ENCODE measurements around the gene NDUFA3.

The NDUFA3 gene

GRCh38 chr19:54108496-54108895 lies 5.8 kb downstream of the NDUFA3 start:
- no peak for DNase-seq

DNA sequence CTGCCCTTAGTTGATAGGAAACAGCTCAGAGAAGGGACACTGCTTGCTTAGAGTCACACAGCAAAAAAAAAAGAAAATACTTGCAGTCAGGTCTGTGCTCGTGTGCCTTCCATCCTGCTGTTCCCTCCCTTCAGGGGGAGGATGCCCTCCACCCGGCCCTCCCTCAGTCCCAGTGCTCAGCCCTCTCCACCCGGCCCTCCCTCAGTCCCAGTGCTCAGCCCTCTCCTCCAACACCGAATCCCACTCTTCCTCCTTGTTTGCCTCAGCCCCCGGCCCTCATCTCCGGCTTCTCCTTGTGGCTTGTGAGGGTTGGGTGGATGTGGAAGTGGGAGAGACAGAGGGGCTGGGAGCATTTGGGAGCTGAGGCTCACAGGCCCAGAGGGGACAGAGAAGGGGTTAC lies 7.0 kb downstream of the NDUFA3 start:
- no peak for DNase-seq

DNA sequence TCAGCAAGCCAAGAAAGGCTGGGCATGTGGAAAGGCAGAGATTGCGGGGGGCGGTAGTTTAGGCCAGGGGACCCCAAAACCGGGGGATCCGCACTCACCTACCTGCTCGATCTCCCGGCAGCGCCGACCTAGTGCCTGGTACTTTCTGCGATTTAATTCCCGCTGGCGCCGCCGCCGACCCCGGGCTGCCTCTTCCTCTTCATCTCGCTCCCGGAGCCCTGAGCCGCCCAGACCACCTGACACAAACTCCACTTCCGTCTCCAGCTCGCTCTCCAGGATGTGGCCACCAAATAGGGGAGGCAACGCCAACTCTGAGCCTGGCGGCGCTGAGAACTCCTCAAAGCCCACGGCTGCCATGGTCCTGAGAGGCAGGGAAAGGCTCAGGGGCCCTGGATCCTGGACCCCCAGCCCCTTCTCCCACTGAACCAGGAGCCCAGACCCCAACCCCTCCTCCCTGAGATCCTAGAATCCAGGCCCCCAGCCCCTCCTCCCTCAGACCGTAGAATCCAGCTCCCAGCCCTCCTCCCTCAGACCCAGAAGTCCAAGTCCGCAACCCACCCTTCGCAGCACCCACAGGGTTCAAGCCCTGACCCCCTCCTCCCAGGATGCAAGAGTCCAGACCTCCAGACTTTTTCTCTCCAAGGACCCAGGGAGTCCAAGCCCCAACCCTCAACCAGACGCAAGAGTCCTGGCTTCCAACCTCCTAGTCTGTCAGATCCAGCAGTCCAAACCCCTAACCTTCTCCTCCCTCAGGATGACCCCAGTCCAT lies 11.9 kb downstream of the NDUFA3 start:
- DNase-seq = peak; percentile 10

DNA sequence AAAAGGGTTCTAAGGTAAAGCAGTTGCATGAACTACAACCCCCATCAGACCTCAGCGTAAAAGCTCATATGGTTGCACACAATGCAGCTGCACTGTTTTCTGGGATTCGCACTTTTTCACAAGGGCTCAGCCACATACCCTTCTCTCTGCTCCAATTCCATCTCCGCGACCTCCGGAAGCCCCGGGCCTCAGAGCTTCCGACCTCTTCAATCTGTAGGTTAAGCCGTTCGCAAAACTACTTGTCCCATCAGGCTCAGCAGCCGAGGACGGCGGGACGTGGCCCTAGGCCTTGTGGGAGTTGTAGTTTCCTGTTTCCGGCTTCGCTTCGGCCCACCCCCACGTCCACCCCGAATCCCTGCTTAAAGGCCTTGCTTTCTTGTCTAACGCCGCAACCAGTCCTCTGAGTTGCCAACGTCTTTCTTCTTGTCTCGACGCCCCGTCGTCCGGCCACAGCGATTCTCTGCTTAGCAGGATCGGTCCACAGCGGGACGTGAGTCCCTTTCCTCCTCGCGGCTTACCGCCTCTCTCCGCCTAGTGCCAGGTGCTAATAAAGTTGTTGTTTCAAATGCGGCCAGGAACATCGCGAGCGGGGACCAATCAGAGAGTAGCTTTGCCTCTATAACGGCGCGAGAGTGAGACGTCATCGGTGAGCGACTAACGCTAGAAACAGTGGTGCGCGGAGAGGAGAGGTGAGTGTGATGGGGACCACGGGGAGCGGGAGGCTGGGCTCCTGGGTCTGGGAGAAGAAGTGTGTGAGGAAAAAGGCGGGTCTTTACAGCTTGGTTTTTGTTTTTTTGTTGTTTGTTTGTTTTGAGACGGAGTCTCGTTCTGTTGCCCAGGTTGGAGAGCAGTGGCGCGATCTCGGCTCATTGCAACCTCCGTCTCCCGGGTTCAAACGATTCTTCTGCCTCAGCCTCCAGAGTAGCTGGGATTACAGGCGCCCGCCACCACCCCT lies 12.7 kb downstream of the NDUFA3 start, which contains the start of the genes PRPF31 and TFPT:
PRPF31 (plus strand) TSS at position 646 of the 955 bp plus-strand sequence. CDS start 2,525 bp downstream, outside the sequence.
TFPT (minus strand) TSS at position 549 of the 955 bp plus-strand sequence; CDS start at position 161, 388 bp downstream.
- DNase-seq = peak; percentile 96

GRCh38 chr19:54121259-54121658 lies 18.6 kb downstream of the NDUFA3 start:
- DNase-seq = no peak

DNA sequence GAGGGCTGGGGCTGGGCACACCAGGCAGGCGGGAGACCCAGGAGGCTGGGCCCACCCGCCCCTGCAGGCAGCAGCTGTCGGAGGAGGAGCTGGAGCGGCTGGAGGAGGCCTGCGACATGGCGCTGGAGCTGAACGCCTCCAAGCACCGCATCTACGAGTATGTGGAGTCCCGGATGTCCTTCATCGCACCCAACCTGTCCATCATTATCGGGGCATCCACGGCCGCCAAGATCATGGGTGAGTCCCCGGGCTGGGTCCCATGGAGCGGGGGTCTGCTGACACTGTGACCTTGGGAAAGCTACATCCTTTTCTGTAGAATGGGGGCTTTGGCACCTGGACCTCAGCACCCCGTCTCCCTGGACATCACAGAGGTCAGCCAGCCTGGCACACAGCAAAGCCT lies 21.0 kb downstream of the NDUFA3 start:
- DNase-seq = no peak

GRCh38 chr19:54124393-54124792 lies 21.7 kb downstream of the NDUFA3 start:
- DNase-seq = no peak

- no peak for DNase-seq
Measured at GRCh38 chr19:54125713-54126112, 23.1 kb downstream of the NDUFA3 start.

GRCh38 chr19:54127688-54128440 lies 25.2 kb downstream of the NDUFA3 start:
- DNase-seq = no peak

- no peak for DNase-seq
Measured at GRCh38 chr19:54128441-54128725, 25.7 kb downstream of the NDUFA3 start.

DNA sequence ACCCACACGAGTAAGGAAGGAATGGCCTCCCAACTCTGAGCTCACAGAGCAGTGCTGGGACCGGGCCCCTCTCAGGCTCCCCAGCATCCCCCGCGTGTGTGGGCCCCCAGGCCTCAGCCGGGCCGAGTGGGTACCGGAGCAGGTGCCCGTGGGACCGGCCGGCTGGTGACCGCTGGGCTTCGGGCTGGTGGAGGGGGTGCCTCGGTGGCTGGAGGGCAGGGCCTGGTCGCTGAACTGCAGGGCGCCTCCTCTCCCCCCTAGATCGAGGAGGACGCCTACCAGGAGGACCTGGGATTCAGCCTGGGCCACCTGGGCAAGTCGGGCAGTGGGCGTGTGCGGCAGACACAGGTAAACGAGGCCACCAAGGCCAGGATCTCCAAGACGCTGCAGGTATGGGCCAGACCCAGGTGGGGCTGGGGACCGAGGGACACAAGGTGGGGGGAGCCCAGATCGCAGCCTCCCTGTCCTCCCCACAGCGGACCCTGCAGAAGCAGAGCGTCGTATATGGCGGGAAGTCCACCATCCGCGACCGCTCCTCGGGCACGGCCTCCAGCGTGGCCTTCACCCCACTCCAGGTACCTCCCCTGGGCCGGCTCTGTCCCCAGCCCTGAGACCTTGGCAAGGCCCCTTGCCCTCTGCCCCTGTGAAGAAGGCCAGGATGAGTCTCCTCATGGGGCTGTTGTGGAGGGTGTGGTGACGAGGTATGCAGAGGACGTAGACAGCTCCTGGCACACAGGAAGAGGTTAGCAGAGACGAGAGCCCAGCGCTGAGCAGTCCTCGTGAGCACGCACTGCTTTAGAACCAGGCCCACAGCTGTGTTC lies 26.4 kb downstream of the NDUFA3 start:
- DNase-seq = no peak

GRCh38 chr19:54129617-54129996 lies 27.0 kb downstream of the NDUFA3 start:
- DNase-seq = no peak

- peak; percentile 15 for DNase-seq
Measured at GRCh38 chr19:54133312-54133956, 30.8 kb downstream of the NDUFA3 start.

GRCh38 chr19:54133957-54134590 lies 31.4 kb downstream of the NDUFA3 start:
- no peak for DNase-seq

DNA sequence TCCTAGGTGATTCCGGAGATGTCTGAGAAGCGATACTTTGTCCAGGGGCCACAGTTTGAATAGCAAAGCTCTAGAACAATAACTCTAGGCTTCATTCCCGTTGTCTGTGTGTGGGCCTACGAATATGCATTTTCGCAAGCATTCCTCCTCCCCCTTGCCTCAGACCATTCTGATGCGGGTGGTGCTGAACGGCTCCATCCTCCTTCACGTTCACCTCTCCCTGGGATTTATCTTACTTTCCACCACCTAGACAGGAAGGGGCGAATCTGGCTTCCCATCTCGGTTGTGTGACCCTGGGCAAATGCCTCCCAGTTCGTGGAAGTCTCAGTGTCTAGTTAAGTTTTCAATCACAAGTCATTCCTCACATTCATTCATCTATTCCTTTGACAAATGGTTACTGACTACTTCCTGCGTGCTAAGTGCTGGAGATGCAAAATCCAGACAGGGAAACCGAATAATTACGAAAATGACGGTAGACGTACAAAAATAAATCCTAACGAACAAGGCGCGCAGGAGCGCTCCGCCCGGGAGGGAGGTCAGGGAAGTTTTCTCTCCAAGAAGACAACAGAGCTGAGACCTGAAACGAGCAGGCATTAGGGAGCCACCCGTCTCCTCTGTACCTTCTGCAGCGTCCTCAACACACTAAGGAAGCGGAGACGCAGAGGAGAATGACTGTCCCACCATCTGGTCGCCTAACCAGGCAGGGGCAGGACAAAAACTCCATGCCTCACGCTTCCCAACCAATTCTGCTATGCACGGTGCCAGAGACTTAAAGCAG lies 33.6 kb downstream of the NDUFA3 start:
- peak; percentile 43 for DNase-seq

DNA sequence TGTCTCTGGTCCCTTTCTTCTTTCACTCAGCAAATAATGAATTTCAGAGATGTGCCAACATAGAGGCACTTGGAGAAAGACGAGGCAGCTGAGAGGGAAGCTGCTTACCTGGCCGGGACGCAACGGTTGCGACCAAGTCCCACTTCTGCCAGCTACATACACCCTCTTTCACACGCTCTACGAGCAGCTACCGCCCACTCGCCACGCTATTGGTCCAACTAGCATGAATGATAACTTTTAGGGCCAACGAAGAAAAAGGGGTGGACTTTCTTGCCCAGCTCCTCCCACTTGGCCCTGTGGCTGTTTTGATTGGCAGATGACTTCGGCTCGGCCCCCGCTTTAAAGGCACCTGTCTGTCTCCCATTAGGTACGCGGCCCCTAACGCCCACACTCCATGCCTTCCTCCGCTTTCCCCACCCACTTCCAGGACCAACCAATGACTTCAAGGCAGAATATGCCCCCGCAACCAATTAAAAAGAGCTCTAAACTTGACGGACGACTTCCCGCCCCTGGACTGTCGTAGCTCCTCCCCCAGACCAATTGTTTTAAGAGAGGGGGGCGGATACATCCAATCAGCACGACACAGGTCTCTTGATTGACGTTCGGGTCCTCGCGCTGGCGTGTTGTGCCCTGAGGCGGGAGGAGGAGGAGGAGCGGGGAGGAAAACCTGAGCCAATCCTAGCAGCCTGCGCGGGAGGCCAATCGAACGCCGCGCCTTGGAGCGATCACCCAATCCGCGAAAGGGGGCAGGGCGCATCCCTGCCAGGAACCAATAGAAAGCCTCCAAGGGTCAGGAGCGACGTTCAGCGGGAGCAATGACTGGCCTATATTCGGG lies 34.4 kb downstream of the NDUFA3 start:
- DNase-seq = peak; percentile 100

DNA sequence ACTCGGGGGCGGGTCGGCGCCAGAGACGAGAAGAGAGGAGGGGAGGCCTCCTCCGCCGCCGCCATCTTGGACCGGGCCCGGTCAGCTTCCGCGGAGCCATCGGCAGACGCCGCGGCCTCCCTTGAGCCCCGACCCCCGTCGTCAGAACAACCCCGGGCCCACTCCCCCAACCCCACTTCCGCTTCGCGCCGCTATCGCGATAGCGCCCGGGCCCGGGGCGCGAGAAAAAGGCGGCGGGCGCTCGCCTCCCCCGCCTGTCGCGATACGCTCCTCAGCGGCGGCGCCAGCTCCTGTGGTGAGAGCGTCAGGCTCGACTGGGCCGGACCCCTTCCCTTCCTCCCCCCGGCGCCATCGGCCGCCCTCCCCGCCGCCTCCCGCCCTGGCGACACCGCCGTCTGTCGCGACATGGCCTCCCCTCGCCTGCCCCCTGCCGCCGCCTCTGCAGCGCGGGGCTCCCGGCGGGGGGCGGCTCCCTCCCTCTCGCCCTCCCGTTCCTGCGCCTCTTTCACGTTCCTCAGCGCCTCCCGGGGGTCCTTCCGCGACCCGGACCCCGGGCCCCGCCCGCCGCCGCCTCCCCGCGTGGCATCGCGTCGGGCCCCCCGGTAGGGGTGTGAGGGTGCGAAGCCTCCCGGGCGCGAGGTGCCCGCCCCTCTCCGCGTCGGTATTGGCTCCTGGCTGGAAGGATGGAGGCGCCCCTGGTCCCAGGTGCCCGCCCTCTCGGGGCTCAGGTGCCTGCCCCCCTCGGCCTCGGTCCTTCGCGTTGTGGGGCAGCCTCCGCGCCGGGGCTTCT lies 35.2 kb downstream of the NDUFA3 start, which contains the start of gene CNOT3:
CNOT3 (plus strand) TSS at position 64 of the 790 bp plus-strand sequence. CDS start 5,217 bp downstream, outside the sequence.
- no peak for DNase-seq

DNA sequence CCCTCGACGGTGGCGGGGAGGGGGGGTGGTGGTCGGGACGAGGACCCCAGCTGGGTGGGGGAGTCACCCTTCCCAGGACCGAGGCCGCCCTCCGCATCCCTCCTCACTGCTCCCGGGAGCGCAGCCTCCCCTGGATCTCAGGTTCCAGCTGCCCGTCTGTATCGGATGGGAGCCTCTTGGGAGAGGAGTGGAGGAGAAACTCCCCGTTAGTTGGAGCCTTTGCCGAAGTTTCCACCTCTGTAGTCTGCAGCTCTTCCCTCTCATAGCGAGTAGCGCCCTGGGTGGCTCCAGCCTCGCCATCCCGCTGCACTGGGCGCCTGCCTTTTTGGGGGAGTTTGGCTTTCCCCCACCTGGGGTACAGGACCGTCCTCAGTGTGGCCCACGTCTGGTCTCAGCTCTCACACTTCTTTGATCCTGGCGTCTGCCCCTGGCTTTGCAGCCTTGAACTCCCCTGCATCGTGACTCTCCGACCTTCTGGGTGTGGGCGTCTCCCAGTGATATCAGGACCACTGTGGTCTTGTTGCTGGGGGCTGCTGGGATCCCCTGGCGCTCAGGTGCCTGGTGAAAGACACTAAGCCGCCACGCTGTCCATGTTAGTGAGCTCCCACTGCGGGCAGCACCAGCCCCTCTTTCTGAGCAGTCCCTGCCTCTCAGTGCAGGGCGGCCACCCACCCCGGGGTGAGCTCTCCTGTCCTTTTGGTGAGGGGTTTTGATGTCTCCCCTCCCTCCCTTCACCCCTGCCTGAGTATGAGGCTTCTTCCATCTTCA lies 36.0 kb downstream of the NDUFA3 start:
- DNase-seq = no peak

Data from DMS79 treated with DMSO at 0.1 percent for 48 hours (cell line).